Stimulated activated CD4-positive, alpha-beta T cell treated with anti-CD3 and anti-CD28 coated beads, Interleukin-1b, Interleukin-23, amount 100 ng/mL, for 1 hour (primary cell): ENCODE measurements around the gene WNK1.

Experiments
- DNase-seq, 2 donors: peaks; one replicate each; pipeline ENCODE4 v3.0.0-alpha.2; 2020; ENCODE audit warnings: low read depth in 2 of 2

WNK1 gene

DNA sequence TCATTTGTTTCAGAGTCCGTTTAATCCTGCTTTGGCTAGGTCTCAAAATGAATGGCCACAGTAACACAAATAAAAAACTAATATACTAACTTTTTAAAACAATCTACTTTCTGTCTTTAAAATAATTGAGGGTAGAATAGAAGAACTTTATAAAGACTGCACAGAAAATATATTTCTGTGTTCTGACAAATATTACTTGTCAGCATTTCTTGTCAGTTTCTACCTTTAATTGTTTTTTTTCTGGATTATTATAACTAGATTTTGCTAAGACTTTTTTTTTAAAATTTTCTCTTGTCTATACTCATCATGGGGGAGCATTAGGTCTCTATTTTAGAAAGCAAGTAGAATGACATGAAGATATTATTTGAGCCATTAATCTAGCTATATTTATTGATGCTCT, 110.9 kb downstream of the WNK1 start:
- DNase-seq = no peak

- no peak for DNase-seq
These were observed 113.2 kb downstream of the WNK1 start for GRCh38 chr12:865614-866013.

DNA sequence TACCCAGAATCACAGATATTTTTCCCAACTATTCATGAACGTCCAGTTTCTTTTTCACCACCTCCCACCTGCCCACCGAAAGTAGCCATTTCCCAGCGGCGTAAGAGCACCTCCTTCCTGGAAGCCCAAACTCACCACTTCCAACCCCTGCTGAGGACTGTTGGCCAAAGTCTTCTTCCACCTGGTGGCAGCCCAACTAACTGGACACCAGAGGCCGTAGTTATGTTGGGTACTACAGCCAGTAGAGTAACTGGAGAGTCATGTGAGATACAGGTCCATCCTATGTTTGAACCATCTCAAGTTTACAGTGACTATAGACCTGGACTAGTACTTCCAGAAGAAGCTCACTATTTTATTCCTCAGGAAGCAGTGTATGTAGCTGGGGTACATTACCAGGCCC, 115.5 kb downstream of the WNK1 start:
- no peak for DNase-seq

- DNase-seq = no peak
These were observed 116.3 kb downstream of the WNK1 start for GRCh38 chr12:868722-869121.

GRCh38 chr12:870378-870777, 118.0 kb downstream of the WNK1 start:
- no peak for DNase-seq

DNA sequence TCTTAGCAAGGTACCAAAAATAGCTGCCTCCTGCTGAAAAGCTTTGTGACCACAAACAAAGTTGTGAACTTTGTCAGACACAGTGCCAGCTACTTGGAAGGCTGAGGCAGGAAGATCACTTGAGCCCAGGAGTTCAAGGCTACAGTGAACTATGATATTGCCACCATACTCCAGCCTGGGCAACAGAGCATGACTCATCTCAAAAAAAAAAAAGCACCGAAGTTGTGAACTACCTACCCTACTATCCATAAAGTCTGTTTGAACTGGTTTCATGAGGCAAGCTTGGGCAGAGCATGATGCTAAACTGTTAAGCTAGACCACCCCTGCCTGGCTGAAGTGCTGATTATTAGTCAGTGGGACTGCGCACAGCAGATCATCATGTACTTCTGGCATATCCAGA, 121.6 kb downstream of the WNK1 start:
- no peak for DNase-seq

DNA sequence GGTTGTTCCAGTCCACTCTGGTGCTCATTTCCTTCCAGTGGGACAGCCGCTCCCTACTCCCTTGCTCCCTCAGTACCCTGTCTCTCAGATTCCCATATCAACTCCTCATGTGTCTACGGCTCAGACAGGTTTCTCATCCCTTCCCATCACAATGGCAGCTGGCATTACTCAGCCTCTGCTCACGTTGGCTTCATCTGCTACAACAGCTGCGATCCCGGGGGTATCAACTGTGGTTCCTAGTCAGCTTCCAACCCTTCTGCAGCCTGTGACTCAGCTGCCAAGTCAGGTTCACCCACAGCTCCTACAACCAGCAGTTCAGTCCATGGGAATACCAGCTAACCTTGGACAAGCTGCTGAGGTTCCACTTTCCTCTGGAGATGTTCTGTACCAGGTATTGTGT, 127.3 kb downstream of the WNK1 start:
- DNase-seq = no peak

DNA sequence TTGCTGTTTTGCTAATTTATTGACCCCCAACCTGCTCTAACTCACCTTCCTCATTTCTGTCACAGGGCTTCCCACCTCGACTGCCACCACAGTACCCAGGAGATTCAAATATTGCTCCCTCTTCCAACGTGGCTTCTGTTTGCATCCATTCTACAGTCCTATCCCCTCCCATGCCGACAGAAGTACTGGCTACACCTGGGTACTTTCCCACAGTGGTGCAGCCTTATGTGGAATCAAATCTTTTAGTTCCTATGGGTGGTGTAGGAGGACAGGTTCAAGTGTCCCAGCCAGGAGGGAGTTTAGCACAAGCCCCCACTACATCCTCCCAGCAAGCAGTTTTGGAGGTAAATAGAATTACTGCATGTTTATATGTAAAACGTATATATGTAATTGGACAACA, 128.3 kb downstream of the WNK1 start:
- DNase-seq = no peak

GRCh38 chr12:884746-885414, 132.5 kb downstream of the WNK1 start:
- no peak for DNase-seq

- DNase-seq = no peak
These were observed 133.3 kb downstream of the WNK1 start for GRCh38 chr12:885701-886100.

GRCh38 chr12:886206-886605, 133.8 kb downstream of the WNK1 start:
- no peak for DNase-seq

DNA sequence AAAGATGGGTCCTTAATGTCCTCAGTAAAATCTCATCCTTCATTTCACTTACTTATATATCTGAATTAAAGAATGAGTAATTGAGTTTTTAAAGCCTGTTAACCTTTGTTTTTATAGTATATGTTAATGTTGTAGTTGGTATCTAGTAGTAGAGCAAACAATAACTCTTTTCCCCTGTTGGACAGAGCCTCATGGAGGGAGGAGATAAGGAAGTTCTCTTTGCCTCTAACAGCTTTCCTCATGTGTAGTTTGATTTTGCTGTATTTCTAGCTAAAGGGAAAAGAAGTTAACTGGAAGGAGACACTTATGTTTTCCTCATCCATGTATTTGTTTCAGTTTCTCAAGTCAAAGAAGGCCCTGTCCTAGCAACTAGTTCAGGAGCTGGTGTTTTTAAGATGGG, 141.8 kb downstream of the WNK1 start:
- no peak for DNase-seq

DNA sequence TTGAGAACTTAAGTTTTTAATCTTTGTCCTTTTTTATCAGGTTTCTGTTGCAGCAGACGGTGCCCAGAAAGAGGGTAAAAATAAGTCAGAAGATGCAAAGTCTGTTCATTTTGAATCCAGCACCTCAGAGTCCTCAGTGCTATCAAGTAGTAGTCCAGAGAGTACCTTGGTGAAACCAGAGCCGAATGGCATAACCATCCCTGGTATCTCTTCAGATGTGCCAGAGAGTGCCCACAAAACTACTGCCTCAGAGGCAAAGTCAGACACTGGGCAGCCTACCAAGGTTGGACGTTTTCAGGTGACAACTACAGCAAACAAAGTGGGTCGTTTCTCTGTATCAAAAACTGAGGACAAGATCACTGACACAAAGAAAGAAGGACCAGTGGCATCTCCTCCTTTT, 143.7 kb downstream of the WNK1 start:
- no peak for DNase-seq

GRCh38 chr12:897386-897785, 145.0 kb downstream of the WNK1 start:
- DNase-seq = no peak

DNA sequence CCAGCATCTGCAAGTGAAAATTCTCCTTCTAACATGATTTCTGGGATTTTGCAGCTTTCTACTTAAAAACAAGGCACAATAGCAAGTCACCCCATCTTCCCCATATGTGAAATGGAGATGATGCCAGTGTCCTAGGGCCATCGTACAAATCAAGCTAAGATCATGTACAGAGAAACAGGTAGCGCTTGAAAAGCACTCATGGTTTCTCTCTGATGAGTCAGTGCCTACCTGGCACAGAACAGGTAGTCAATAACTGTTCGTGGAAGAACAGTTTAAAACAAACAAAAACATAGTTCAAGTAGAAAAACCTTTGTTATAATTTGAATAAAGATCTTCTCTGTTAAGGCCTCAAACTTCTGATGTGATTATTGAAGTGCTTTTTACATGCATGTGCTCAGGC, 150.2 kb downstream of the WNK1 start:
- no peak for DNase-seq

DNA sequence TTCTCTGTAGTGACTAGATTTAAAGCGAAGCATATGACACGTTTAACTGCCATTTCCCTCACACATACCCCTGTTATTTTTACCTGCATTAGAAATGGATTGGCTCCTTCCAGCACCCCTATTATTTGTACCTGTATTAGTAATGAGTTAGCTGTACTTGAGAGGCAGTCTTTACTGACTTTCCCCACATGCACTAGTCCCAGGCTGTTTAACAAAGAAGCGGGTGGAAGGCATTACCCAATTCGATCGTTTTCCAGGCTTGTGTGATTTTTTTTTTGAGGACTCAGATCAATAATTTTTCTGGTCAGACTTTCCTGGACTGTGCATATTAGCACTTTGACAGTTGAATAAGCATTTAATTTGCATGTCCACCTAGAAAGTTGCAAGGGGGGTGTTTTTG, 150.7 kb downstream of the WNK1 start:
- no peak for DNase-seq

DNA sequence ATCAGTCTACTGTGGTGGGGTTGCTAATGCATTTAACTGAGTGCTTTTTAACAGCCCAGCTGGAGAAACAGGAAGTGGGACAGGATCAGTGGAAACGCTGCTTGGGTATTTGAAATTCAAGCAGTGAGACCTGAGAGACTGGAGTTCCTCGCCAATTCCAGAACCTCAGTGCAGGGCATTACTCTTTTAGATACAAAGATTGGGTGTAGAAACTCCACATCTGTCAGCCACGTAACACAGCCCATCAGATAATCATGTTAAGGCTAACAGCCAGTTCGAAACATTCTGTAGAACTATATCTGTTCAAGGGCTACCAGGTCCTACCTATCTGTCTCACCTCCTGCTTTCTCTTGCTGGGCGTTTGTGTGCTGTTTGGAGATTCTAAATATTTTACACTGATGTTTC, 151.6 kb downstream of the WNK1 start:
- DNase-seq = no peak

- DNase-seq = no peak
These were observed 153.1 kb downstream of the WNK1 start for GRCh38 chr12:905261-906031.

DNA sequence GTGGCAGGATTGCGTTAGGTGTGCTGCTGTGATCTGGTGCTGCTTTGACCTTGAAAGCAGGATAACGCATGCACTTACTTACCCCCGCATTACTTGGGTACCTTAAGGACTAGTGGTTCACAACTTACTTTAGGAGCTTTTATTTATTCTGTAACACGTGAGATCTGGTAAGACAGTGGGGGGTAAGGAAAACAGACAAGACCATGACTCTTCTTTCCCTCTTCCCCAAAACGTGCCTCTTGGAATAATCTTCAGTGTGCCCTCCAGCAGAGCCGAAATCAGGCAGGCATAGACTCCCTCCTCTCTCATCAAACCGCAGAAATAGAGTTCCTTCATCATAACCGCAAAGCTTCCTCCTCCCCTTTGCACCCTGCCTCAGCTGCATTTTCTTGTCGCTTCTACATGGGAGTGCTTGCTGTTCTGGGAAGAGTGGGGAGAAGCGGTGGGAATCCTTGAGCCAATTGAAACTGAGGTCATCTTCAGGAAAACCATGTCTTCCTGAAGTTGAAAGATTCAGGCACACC, 153.7 kb downstream of the WNK1 start:
- DNase-seq = no peak

DNA sequence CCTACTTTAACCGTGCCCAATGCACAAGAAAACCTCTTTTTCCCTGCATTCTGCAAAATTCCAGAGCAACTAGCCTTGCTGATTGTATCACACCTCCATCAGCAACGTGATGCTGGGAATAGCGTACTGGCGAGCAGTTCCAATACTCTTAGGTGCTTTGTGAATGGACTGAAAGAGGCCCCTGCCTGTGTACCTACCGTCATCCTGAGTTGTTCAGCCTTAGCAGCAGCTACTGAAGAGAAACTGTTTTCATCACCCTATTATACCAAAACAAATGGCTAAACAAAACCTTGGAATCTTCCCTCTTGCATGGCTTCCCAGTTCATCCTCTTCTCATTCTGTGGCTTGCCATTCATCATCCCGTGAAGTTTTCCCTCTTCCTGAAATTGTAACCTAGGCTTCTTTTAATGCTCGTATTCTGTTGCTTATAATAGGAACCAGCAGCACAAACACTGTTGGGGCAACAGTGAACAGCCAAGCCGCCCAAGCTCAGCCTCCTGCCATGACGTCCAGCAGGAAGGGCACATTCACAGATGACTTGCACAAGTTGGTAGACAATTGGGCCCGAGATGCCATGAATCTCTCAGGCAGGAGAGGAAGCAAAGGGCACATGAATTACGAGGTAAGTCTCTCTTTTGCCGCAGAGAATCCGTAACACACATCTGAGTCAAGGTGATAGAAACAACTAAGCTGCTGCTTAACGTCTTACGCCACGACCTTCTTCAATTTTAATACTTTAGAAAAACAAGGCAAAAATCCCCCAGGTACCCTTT, 155.2 kb downstream of the WNK1 start:
- no peak for DNase-seq

GRCh38 chr12:909861-910260, 157.5 kb downstream of the WNK1 start:
- DNase-seq = no peak

- DNase-seq = no peak
These were observed 158.0 kb downstream of the WNK1 start for GRCh38 chr12:910416-910815.
